ENCODE results near the gene MPZL2. TPM values are rescaled to one million over a fixed set of nuclear protein-coding genes. Genes with fewer than 3 reads are reported as not detected.

MPZL2 gene
- total RNA-seq, 4 donors from 2014 or later, result 14.3 to 28.0 (median 17.7) TPM

- TF ChIP-seq CTCF (IDR thresholded peaks at IDR 0.05; ENCODE audit: low read depth), result no peak
These were observed 11.4 kb downstream of the MPZL2 start for GRCh38 chr11:118252688-118253087.

- TF ChIP-seq CTCF (IDR thresholded peaks at IDR 0.05; ENCODE audit: low read depth), result no peak
These were observed 12.0 kb downstream of the MPZL2 start, which contains the start of gene MPZL3 for GRCh38 chr11:118251858-118252652. Gene MPZL3, minus strand, starts transcription at chr11:118252365. Its CDS starts 71 bp downstream, at chr11:118252294.

- TF ChIP-seq CTCF (IDR thresholded peaks at IDR 0.05; ENCODE audit: low read depth), result no peak
These were observed 17.1 kb downstream of the MPZL2 start for GRCh38 chr11:118247041-118247440.

GRCh38 chr11:118245936-118246562, 18.0 kb downstream of the MPZL2 start:
- no peak for TF ChIP-seq CTCF (IDR thresholded peaks at IDR 0.05; ENCODE audit: low read depth)

GRCh38 chr11:118243993-118244762, 19.9 kb downstream of the MPZL2 start:
- TF ChIP-seq CTCF (IDR thresholded peaks at IDR 0.05; ENCODE audit: low read depth), result no peak

- no peak for TF ChIP-seq CTCF (IDR thresholded peaks at IDR 0.05; ENCODE audit: low read depth)
These were observed 20.9 kb downstream of the MPZL2 start for GRCh38 chr11:118243161-118243560.

- no peak for TF ChIP-seq CTCF (IDR thresholded peaks at IDR 0.05; ENCODE audit: low read depth)
These were observed 22.4 kb downstream of the MPZL2 start for GRCh38 chr11:118241764-118242098.
